ES-I3 (cell line): ENCODE results near the gene EIF3CL.
"Not testable (repeated sequence)": the region's sequence is repeated elsewhere in the genome, so short reads cannot be mapped to it uniquely, and the experiment has no call there.

Experiments
- H3K36me3 ChIP-seq: 2 replicates; pipeline ENCODE4 v1.6.1; 2013; ENCODE audit warnings: mild to moderate bottlenecking, low read length, control low read depth, moderate library complexity; ENCODE audit not compliant: insufficient read depth
- H3K4me1 ChIP-seq: 2 replicates; pipeline ENCODE4 v1.6.1; 2013; ENCODE audit warnings: mild to moderate bottlenecking, control low read depth, low read length; ENCODE audit not compliant: insufficient read depth
- H3K9ac ChIP-seq: 2 replicates; pipeline ENCODE4 v1.6.1; 2013; ENCODE audit warnings: low read depth, mild to moderate bottlenecking, low read length, moderate library complexity
- H3K9me3 ChIP-seq: 2 replicates; pipeline ENCODE4 v1.6.1; 2013; ENCODE audit warnings: mild to moderate bottlenecking, low read length, moderate library complexity; ENCODE audit not compliant: control insufficient read depth, insufficient read depth

Gene EIF3CL

GRCh38 chr16:28377822-28378221 lies 25.8 kb downstream of the EIF3CL start:
- not testable (repeated sequence) for H3K4me1 ChIP-seq, H3K9me3 ChIP-seq, H3K36me3 ChIP-seq, H3K9ac ChIP-seq

- H3K9me3 ChIP-seq, H3K9ac ChIP-seq, H3K4me1 ChIP-seq, H3K36me3 ChIP-seq: not testable (repeated sequence)
Observed at GRCh38 chr16:28377108-28377625, 26.5 kb downstream of the EIF3CL start.

GRCh38 chr16:28375115-28375514 lies 28.5 kb downstream of the EIF3CL start:
- not testable (repeated sequence) for H3K4me1 ChIP-seq, H3K9ac ChIP-seq, H3K9me3 ChIP-seq, H3K36me3 ChIP-seq

GRCh38 chr16:28374281-28374680 lies 29.4 kb downstream of the EIF3CL start:
- not testable (repeated sequence) for H3K9ac ChIP-seq, H3K36me3 ChIP-seq, H3K9me3 ChIP-seq, H3K4me1 ChIP-seq

GRCh38 chr16:28367926-28368325 lies 35.7 kb downstream of the EIF3CL start:
- H3K4me1 ChIP-seq, H3K9ac ChIP-seq, H3K9me3 ChIP-seq, H3K36me3 ChIP-seq: not testable (repeated sequence)

GRCh38 chr16:28364268-28365173 lies 39.1 kb downstream of the EIF3CL start:
- H3K4me1 ChIP-seq, H3K9me3 ChIP-seq, H3K36me3 ChIP-seq, H3K9ac ChIP-seq: not testable (repeated sequence)

- H3K36me3 ChIP-seq, H3K9me3 ChIP-seq, H3K9ac ChIP-seq, H3K4me1 ChIP-seq: not testable (repeated sequence)
Observed at GRCh38 chr16:28363408-28363807, 40.2 kb downstream of the EIF3CL start, which contains the start of gene NPIPB6. Gene NPIPB6 (minus strand): TSS chr16:28363508. CDS start chr16:28362822, 686 bp downstream.

GRCh38 chr16:28362600-28362999 lies 41.0 kb downstream of the EIF3CL start:
- H3K9ac ChIP-seq, H3K9me3 ChIP-seq, H3K36me3 ChIP-seq, H3K4me1 ChIP-seq: not testable (repeated sequence)

- not testable (repeated sequence) for H3K9ac ChIP-seq
Observed at GRCh38 chr16:28338230-28338629, 65.4 kb downstream of the EIF3CL start.

GRCh38 chr16:28336940-28337710 lies 66.5 kb downstream of the EIF3CL start:
- not testable (repeated sequence) for H3K9ac ChIP-seq, H3K4me1 ChIP-seq, H3K9me3 ChIP-seq, H3K36me3 ChIP-seq

More at GRCh38 chr16:28338230-28338629, 65.4 kb downstream of the EIF3CL start:
- not testable (repeated sequence) for H3K4me1 ChIP-seq, H3K9me3 ChIP-seq, H3K36me3 ChIP-seq

- H3K4me1 ChIP-seq, H3K9me3 ChIP-seq, H3K9ac ChIP-seq, H3K36me3 ChIP-seq: not testable (repeated sequence)
Observed at GRCh38 chr16:28335678-28336077, 68.0 kb downstream of the EIF3CL start.

- H3K4me1 ChIP-seq, H3K9ac ChIP-seq, H3K36me3 ChIP-seq, H3K9me3 ChIP-seq: not testable (repeated sequence)
Observed at GRCh38 chr16:28332632-28333031, 71.0 kb downstream of the EIF3CL start.

GRCh38 chr16:28330981-28331380 lies 72.7 kb downstream of the EIF3CL start:
- not testable (repeated sequence) for H3K36me3 ChIP-seq, H3K4me1 ChIP-seq, H3K9ac ChIP-seq, H3K9me3 ChIP-seq

- H3K4me1 ChIP-seq, H3K36me3 ChIP-seq, H3K9me3 ChIP-seq, H3K9ac ChIP-seq: not testable (repeated sequence)
Observed at GRCh38 chr16:28330232-28330631, 73.4 kb downstream of the EIF3CL start.
